Daoy (cell line): Measurements from ENCODE around the gene TBCD. TPM values are rescaled to one million over a fixed set of nuclear protein-coding genes. Genes with fewer than 3 reads are reported as not detected.

ENCODE experiments used
- DNase-seq: peaks from one replicate; pipeline ENCODE4 v3.0.0-alpha.2; 2015; ENCODE audit warnings: low read depth
- total RNA-seq: library from RNA; depleted of rRNA; stranded (reverse); fragments of >200 nt; shearing (Covaris generic); gene quantifications from 2 replicates; pipeline ENCODE4 v1.2.3, GENCODE V29; 2014

Gene TBCD
- total RNA-seq, 1 experiment from 2014 or later, result 23.0 TPM

GRCh38 chr17:82856361-82856760 is 104.5 kb downstream of the TBCD start:
- no peak for DNase-seq

- DNase-seq, result no peak
These were observed 106.7 kb downstream of the TBCD start for GRCh38 chr17:82858376-82859126.

DNA sequence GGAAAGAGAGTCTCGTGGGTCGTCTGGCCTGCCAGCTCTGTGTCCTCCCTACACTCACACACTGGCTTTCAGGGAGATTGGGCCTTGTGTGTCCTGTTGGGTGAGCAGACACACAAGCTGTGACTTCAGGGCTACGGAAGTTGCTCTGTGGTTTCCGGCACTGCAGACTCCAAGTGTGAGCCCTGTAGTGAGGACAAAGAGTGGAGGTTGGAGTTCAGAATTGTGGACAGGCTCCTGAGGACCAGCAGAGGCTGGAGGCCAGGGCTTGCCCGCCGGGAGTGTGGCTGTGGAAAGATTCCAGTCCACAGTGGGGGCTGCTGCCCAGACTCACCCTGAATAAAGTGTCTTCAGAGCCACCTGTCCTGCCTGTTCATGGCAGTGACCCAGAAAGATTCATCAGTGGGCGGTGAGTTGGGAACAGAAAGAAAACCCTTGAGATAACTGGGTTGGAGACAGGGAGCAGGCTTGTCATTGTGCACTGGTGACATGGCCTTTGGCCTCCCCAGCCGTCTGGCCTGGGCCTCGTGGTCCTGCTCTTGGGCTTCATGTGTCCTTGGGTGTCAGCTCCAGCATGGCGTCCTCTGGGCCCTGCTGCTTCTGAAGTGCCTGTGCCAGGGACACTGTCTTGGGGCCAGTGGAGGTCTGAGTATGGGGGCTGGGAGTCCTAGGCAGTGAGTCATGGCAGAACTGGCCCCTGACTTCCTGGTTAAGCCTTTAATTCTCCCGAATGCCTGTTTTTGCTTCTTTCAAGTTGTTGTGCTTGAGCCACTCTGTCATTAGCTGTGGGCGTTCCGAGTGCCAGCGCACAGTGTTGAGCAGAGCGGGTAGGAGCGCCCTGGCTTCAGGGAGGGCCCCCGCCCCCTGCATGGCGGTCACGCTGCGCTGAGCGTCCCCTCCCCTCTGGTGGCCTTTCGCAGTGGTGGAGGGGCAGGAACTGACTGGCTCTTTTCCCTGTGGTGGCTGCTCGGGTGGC is 107.9 kb downstream of the TBCD start:
- peak; percentile 82 for DNase-seq

DNA sequence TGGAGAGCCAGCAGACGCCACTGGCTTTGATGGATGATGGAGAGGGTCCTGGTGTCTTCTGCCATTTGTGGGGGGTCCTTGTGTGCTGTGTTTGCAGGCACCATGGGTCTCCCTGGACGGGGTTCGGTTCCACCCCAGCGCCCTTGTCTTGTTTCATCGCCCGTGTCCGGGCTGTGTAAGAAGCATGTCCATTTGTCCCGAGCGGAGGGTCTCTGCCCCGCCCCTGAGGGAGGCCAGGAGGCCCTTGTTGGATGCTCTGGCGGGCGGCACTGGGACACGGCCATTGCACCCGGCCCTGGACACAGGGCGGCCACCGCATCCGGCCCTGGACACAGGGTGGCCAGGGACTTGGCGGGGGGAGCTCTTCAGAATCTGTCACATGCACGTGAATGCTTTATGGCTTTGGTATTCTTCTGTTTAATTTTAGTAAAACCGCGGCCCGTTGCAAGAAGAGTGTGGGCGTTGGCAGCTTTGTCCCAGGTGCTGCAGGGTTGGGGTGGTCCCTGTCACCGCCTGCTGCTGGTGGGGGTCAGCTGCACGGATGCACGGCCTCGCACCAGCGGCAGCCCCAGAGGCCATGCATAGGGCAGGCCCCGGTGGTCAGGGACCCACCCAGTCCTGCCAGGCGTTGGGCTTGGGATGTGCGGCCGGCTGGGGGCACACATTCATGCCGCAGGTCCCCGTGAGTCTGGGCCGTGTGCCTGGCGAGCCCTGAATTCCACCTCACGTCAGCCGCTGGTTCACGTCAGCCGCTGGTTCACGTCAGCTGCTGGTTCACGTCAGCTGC is 108.9 kb downstream of the TBCD start:
- no peak for DNase-seq

- no peak for DNase-seq
These were observed 109.5 kb downstream of the TBCD start for GRCh38 chr17:82861393-82861775.

GRCh38 chr17:82862191-82862590 is 110.3 kb downstream of the TBCD start:
- no peak for DNase-seq

DNA sequence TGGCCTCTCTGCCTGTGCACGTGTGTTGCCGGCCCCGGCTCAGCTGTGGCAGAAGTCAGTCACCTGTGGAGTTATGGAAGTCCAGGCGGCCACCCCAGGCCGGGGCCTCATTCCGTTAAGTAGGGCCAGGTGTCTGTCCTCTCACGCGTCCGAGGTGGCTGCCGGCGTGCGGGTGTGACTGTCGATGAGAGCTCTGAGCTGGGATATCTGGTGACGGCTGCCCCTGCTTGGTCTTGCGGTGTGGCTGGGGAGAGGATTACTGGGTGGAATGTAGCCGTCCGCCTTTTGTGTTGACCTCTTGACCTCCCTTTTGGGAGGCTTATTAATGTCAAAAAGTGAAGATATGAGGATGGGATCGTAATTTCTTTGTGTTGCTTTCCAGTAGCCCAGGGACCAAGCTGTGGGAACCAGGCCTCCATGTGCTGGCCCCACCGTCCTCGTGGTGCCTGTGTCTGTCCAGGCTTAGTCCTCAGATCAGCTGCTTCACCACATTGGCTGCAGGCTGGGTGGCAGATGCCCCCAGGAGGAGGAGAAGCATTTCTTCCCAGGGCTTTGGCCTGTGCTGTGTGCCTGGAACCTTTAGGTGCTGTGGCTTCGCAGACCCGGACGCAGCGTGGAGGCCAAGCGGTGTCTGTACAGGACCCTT is 111.0 kb downstream of the TBCD start:
- no peak for DNase-seq

- no peak for DNase-seq
These were observed 111.6 kb downstream of the TBCD start for GRCh38 chr17:82863383-82863940.

GRCh38 chr17:82863941-82864712 is 112.3 kb downstream of the TBCD start:
- peak; percentile 91 for DNase-seq

DNA sequence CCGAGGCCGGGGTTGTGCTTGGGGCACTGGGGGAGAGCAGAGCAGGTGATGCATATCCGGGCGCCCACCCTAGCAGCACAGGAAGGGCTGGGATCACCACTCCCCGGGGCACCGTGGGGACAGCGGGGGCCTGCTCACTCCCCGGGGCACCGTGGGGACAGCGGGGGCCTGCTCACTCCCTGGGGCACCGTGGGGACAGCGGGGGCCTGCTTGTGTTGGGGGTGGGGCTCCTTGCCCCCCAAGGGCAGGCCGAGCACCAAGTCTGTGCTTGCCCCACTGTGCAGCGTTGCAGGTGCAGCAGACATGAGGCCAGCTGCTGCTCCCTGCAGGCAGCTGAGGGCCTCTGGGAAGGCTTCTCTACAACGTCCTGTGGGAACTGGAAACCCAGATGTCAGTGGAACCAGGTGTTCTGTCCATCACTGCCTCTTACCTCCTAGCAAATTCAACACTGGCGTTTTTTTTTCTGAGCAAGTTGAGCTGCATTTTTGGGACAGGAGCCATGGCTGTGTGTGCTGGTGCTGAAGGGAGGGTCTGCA is 112.9 kb downstream of the TBCD start:
- no peak for DNase-seq

DNA sequence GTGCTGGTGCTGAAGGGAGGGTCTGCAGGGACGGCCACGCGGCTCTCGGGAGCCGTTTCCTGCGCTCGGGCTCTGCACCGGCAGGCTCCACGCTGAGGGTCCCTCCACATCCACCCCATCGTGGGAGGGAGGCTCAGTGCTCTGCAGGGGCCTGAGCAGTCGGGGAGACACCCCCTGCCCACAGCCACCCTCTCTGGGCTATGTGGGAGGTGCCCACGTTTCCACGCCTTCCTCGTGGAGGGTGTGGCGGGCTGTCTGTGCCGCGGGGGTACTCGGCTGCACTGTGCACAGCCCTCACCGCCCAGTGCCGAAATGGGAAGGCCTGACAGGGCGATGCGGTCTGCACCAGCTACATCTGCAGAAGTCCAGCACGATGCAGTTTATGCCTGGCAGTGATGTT is 113.4 kb downstream of the TBCD start:
- DNase-seq, result no peak

GRCh38 chr17:82865774-82866395 is 114.0 kb downstream of the TBCD start:
- DNase-seq, result no peak

- DNase-seq, result peak; percentile 77
These were observed 114.8 kb downstream of the TBCD start for GRCh38 chr17:82866590-82867191.

DNA sequence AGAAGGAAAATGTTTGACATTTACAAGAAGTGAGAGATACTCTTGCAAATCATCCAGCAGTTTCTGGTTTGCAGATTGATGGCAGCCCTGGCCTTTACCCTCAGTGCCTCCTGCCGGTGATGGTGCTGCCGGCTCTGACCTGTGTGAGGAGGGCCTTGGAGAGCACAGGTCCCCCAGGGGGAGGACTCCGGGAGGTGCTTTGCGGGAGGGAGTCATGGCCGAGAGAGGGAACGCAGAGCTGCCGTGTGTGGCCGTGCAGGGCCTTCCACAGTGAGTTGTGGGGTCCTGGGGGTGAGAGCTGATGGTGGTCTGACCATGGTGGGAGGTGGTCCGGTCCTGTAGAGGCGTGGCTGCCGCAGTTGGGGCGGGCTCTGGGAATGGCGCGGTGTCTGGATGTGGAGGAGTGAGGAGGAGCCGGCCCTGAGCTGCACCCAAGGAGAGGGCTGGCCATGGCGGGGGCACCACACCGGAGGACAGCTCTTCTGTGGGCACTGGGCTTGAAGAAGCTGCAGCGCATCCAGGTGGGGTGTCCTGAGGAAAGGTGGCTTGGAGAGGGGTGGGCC is 116.0 kb downstream of the TBCD start:
- DNase-seq, result no peak

DNA sequence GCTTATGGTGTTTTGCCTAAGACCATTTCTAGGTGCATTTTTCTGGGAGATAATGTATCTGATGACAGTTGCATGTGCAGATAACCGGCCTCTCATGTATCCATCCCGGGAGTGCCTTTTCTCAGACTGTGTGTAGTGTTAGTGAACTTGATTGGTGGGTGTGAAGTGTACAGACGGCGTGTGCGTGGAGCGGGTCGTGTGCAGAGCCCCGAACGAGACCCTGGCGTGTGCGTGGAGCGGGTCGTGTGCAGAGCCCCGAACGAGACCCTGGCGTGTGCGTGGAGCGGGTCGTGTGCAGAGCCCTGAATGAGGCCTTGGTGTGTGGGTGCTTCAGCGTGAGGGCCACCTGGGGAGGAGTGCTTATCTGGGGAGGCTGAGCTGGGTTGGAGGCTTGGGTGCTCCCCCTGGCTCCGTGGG is 116.9 kb downstream of the TBCD start:
- DNase-seq, result no peak

DNA sequence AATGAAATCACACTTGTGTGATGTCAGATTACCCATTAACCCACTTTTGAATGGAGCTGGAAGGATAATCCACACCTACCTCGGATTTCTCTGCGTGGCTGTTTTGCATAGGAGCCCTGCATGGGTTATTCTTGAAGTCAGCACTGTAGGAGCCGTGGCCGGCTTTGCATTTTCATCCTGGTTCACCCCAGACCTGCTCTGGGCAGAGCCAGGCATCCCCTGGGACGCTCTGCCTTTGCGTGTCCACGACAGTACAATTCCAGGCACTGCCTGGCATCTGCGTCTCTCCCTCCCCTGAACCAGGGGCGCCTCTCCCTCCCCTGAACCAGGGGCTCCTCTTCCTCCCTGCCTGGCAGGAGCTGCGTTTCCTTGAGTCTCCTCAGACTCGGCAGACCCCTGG is 117.7 kb downstream of the TBCD start:
- no peak for DNase-seq

GRCh38 chr17:82870091-82870491 is 118.2 kb downstream of the TBCD start:
- DNase-seq, result no peak

DNA sequence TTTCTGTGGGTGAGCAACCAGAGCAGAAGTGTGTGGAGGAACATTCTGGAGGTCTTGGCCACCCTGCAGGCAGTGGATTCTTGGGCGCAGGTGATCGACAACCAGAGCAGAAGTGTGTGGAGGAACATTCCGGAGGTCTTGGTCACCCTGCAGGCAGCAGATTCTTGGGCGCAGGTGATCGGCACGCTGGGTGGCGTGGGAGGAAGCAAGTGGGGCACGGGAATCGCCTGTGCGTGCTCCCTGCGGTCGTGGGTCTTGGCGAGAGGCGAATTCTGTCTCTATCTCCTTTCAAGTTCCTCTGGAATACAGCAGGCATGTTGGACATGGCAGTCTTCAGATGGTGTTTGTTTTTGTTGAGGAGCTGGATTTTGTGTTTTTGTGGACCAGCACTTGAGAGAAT is 118.7 kb downstream of the TBCD start:
- no peak for DNase-seq
